ENCODE results near the gene ANKRD18B. TPM values are rescaled to one million over a fixed set of nuclear protein-coding genes. Genes with fewer than 3 reads are reported as not detected.
"Not testable (repeated sequence)": the region's sequence is repeated elsewhere in the genome, so short reads cannot be mapped to it uniquely, and the experiment has no call there.

Gene ANKRD18B
- total and polyA plus RNA-seq, 5 donors: 0.62 to 2.4 (median 0.75) TPM

GRCh38 chr9:33579996-33580395 is 55.9 kb downstream of the ANKRD18B start:
- H3K4me1 ChIP-seq (ENCODE audit: control insufficient read depth, insufficient read depth, low read length); H3K27me3 ChIP-seq (ENCODE audit: control insufficient read depth, insufficient read depth); H3K9me3 ChIP-seq (ENCODE audit: control insufficient read depth, low read length); intact Hi-C loops (cut with DNase I); ATAC-seq; H3K27ac ChIP-seq (ENCODE audit: low read length); H3K4me3 ChIP-seq (ENCODE audit: low read length): not testable (repeated sequence)
- WGBS: 88% methylated on average over 1 of the region's 1 CpG
- DNase-seq: peak in 1 of 3 donors; percentile 17

- WGBS: 41% methylated on average over 2 of the region's 2 CpGs
- peak in 1 of 3 donors; percentile 4 for DNase-seq
- H3K4me1 ChIP-seq (ENCODE audit: control insufficient read depth, insufficient read depth, low read length); H3K27ac ChIP-seq (ENCODE audit: low read length); H3K4me3 ChIP-seq (ENCODE audit: low read length); ATAC-seq; H3K9me3 ChIP-seq (ENCODE audit: control insufficient read depth, low read length); intact Hi-C loops (cut with DNase I); H3K27me3 ChIP-seq (ENCODE audit: control insufficient read depth, insufficient read depth): not testable (repeated sequence)
Observed at GRCh38 chr9:33582686-33583085, 58.6 kb downstream of the ANKRD18B start.

DNA sequence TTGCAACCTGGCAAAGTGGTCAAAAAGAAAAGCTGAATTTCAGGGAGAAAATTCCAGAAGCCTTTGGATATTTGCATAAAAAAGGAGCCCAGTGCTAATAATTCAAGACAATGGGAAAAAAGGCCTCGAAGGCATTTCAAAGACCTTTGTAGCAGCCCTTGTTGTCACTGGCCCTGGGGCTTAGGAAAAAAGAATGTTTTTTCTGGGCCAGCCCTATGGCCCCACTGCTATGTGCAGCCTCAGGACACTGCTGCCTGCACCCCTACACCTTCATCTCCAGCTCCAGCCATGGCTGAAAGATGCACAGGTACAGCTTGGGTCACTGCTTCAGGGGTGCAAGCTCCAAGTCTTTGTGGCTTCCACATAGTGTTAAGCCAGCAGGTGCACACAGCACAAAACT is 62.1 kb downstream of the ANKRD18B start:
- H3K27me3 ChIP-seq (ENCODE audit: control insufficient read depth, insufficient read depth); H3K27ac ChIP-seq (ENCODE audit: low read length); ATAC-seq; H3K9me3 ChIP-seq (ENCODE audit: control insufficient read depth, low read length); intact Hi-C loops (cut with DNase I); H3K4me3 ChIP-seq (ENCODE audit: low read length); H3K4me1 ChIP-seq (ENCODE audit: control insufficient read depth, insufficient read depth, low read length): not testable (repeated sequence)
- DNase-seq: peak in 1 of 3 donors; percentile 4
- WGBS: no CpG with 5 or more reads among the region's 1 CpG

DNA sequence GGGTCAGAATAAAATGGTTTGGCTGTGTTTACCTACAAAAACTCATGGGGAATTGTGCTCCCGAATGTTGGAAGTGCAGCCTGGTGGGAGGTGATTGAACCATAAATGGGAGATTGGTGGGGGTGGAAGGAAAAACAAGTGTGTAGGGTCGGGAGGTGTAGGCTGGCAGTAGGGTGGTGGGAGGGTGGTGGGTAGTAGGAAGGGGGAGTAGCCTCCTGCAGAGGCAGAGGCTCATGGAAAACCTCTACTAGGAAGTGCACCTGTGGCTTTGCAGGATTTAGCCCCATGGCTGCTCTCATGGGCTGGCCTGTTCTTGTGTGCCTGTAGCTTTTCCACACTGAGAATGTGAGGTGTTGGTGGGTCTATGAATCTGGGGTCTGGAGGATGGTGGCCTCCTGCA is 63.7 kb downstream of the ANKRD18B start:
- ATAC-seq; H3K4me1 ChIP-seq (ENCODE audit: control insufficient read depth, insufficient read depth, low read length); H3K27me3 ChIP-seq (ENCODE audit: control insufficient read depth, insufficient read depth); H3K9me3 ChIP-seq (ENCODE audit: control insufficient read depth, low read length); DNase-seq; intact Hi-C loops (cut with DNase I); H3K4me3 ChIP-seq (ENCODE audit: low read length); H3K27ac ChIP-seq (ENCODE audit: low read length): not testable (repeated sequence)
- no CpG with 5 or more reads among the region's 2 CpGs for WGBS

DNA sequence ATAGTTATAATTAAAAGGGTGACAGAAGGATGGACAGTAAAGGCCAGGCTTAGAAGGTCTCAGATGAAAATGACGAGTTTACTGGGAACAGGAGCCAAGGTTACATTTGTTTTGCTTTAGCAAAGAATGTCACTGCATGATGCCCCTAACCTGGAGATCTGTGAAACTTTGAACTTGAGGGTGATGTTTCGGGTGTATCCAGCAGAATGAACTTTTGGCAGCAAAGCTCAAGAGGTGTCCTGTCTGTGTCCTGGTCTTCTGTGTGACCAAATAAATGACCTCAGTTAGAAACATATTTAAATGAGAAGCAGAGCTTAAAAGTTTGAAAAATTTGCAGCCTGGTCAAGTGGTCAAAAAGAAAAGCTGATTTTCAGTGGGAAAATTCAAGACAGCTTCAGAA is 64.8 kb downstream of the ANKRD18B start:
- intact Hi-C loops (cut with DNase I); ATAC-seq; DNase-seq; H3K9me3 ChIP-seq (ENCODE audit: control insufficient read depth, low read length); H3K4me3 ChIP-seq (ENCODE audit: low read length); H3K27ac ChIP-seq (ENCODE audit: low read length); H3K27me3 ChIP-seq (ENCODE audit: control insufficient read depth, insufficient read depth); H3K4me1 ChIP-seq (ENCODE audit: control insufficient read depth, insufficient read depth, low read length): not testable (repeated sequence)
- WGBS: 95% methylated on average over 1 of the region's 2 CpGs

GRCh38 chr9:33590857-33591256 is 66.8 kb downstream of the ANKRD18B start:
- ATAC-seq; H3K4me1 ChIP-seq (ENCODE audit: control insufficient read depth, insufficient read depth, low read length); DNase-seq; intact Hi-C loops (cut with DNase I); H3K27ac ChIP-seq (ENCODE audit: low read length); H3K4me3 ChIP-seq (ENCODE audit: low read length); H3K9me3 ChIP-seq (ENCODE audit: control insufficient read depth, low read length); H3K27me3 ChIP-seq (ENCODE audit: control insufficient read depth, insufficient read depth): not testable (repeated sequence)
- WGBS: 87% methylated on average over 2 of the region's 2 CpGs

GRCh38 chr9:33596974-33597373 is 72.9 kb downstream of the ANKRD18B start:
- intact Hi-C loops (cut with DNase I); H3K4me3 ChIP-seq (ENCODE audit: low read length); ATAC-seq; H3K9me3 ChIP-seq (ENCODE audit: control insufficient read depth, low read length); H3K4me1 ChIP-seq (ENCODE audit: control insufficient read depth, insufficient read depth, low read length); DNase-seq; H3K27ac ChIP-seq (ENCODE audit: low read length); H3K27me3 ChIP-seq (ENCODE audit: control insufficient read depth, insufficient read depth): not testable (repeated sequence)
- 97% methylated on average over 2 of the region's 2 CpGs for WGBS

DNA sequence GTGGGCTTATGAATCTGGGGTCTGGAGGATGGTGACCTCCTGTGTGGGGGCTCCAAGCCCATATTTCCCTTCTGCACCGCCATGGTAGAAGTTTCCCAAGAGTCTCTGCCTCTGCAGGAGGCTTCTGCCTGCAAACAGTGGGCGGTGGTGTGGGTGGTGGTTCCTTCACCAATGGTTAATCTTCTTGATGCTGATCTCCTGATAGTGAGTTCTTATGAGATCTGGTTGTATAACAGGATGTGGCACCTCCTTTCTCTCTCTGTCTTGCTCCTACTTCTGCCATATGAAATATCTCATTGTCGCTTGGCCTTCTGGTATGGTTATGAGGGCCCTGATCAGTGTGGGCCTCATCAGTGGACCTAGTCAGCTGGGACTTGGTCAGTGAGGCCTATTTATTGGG is 73.3 kb downstream of the ANKRD18B start:
- DNase-seq; H3K9me3 ChIP-seq (ENCODE audit: control insufficient read depth, low read length); H3K4me3 ChIP-seq (ENCODE audit: low read length); intact Hi-C loops (cut with DNase I); ATAC-seq; H3K27ac ChIP-seq (ENCODE audit: low read length); H3K27me3 ChIP-seq (ENCODE audit: control insufficient read depth, insufficient read depth); H3K4me1 ChIP-seq (ENCODE audit: control insufficient read depth, insufficient read depth, low read length): not testable (repeated sequence)
- WGBS: 65% methylated on average over 3 of the region's 3 CpGs

GRCh38 chr9:33598796-33599379 is 74.8 kb downstream of the ANKRD18B start:
- H3K4me1 ChIP-seq (ENCODE audit: control insufficient read depth, insufficient read depth, low read length); ATAC-seq; H3K4me3 ChIP-seq (ENCODE audit: low read length); intact Hi-C loops (cut with DNase I); DNase-seq; H3K9me3 ChIP-seq (ENCODE audit: control insufficient read depth, low read length); H3K27ac ChIP-seq (ENCODE audit: low read length); H3K27me3 ChIP-seq (ENCODE audit: control insufficient read depth, insufficient read depth): not testable (repeated sequence)
- 84% methylated on average over 8 of the region's 8 CpGs for WGBS

- intact Hi-C loops (cut with DNase I); H3K27me3 ChIP-seq (ENCODE audit: control insufficient read depth, insufficient read depth); ATAC-seq; H3K4me1 ChIP-seq (ENCODE audit: control insufficient read depth, insufficient read depth, low read length); H3K9me3 ChIP-seq (ENCODE audit: control insufficient read depth, low read length); H3K4me3 ChIP-seq (ENCODE audit: low read length); H3K27ac ChIP-seq (ENCODE audit: low read length): not testable (repeated sequence)
- 97% methylated on average over 29 of the region's 32 CpGs for WGBS
- DNase-seq: peak in 1 of 3 donors; percentile 62
Observed at GRCh38 chr9:33600911-33601310, 76.9 kb downstream of the ANKRD18B start.

DNA sequence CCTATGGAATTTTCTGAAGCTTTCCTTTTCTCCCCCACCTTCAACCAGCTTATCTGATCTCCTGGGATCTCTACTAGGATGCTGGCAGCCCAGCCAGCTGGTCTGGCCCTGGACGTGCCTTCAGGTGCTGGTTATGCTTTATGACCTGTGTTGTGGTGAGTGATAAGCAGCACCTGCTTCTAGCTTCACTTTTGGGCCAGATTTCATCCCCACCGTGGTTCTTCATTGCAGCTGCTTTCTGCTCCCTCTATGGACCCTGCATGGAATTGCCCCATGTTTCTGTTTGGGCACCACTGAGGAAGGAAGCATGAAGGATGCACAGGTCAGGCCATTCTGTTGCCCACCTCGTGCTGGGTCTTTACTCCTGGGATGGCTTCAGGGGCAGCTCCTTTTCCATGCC is 80.2 kb downstream of the ANKRD18B start:
- H3K27ac ChIP-seq (ENCODE audit: low read length); H3K27me3 ChIP-seq (ENCODE audit: control insufficient read depth, insufficient read depth); DNase-seq; intact Hi-C loops (cut with DNase I); H3K9me3 ChIP-seq (ENCODE audit: control insufficient read depth, low read length); H3K4me3 ChIP-seq (ENCODE audit: low read length); H3K4me1 ChIP-seq (ENCODE audit: control insufficient read depth, insufficient read depth, low read length): not testable (repeated sequence)
- WGBS: 23% methylated on average over 3 of the region's 3 CpGs
- ATAC-seq: peak in 1 of 2 donors; percentile 31

- H3K9me3 ChIP-seq (ENCODE audit: control insufficient read depth, low read length); H3K27me3 ChIP-seq (ENCODE audit: control insufficient read depth, insufficient read depth); H3K27ac ChIP-seq (ENCODE audit: low read length); H3K4me3 ChIP-seq (ENCODE audit: low read length); H3K4me1 ChIP-seq (ENCODE audit: control insufficient read depth, insufficient read depth, low read length); intact Hi-C loops (cut with DNase I): not testable (repeated sequence)
- DNase-seq: peak in 2 of 3 donors; percentile 51 to 57
- peak; percentile 73 to 82 for ATAC-seq
- 32% methylated on average over 4 of the region's 4 CpGs for WGBS
Observed at GRCh38 chr9:33604936-33605335, 80.9 kb downstream of the ANKRD18B start.
